HepG2 (cell line): ENCODE results near the gene NPAS2. TPM values are rescaled to one million over a fixed set of nuclear protein-coding genes. Genes with fewer than 3 reads are reported as not detected.

ENCODE experiments used
- CBX5 ChIP-seq: sonication (generic); formaldehyde crosslinking; IDR thresholded peaks from 2 replicates; pipeline ENCODE4 v1.4.0; 2020; ENCODE audit warnings: missing genetic modification reagents, borderline replicate concordance
- HOMEZ ChIP-seq: IDR thresholded peaks from 2 replicates; pipeline ENCODE4 v1.6.1; 2016; ENCODE audit warnings: low read depth
- LCORL ChIP-seq, 2 experiments: fragments of 450-650 bp in 1 of 2; sonication (generic) in 1 of 2; formaldehyde crosslinking in 1 of 2; IDR thresholded peaks; 2 replicates each; pipeline versions ENCODE4 v1.5.0 to v1.6.1; 2017 to 2020; ENCODE audit warnings: antibody characterized with exemption in 1 of 2, missing genetic modification reagents in 1 of 2
- RARA ChIP-seq: IDR thresholded peaks from 2 replicates; pipeline ENCODE4 v1.6.1; 2016; ENCODE audit warnings: missing genetic modification reagents, missing compliant biosample characterization
- SOX13 ChIP-seq, 3 experiments: fragments of 450-650 bp in 1 of 3; sonication (generic) in 1 of 3; formaldehyde crosslinking in 1 of 3; IDR thresholded peaks in 2 of 3; conservative IDR thresholded peaks in 1 of 3; 2 replicates each; pipeline versions ENCODE4 v1.5.0 to v1.6.1; 2016 to 2020; ENCODE audit warnings: antibody characterized with exemption in 1 of 3, mild to moderate bottlenecking in 1 of 3, missing compliant biosample characterization in 1 of 3, missing genetic modification reagents in 1 of 3, moderate library complexity in 1 of 3
- TEF ChIP-seq: sonication (generic); formaldehyde crosslinking; IDR thresholded peaks from 2 replicates; pipeline ENCODE4 v1.5.0; 2020; ENCODE audit warnings: missing genetic modification reagents
- WIZ ChIP-seq: sonication (generic); formaldehyde crosslinking; IDR thresholded peaks from 2 replicates; pipeline ENCODE4 v1.5.1; 2020; ENCODE audit warnings: mild to moderate bottlenecking, missing genetic modification reagents
- ZNF264 ChIP-seq: sonication (generic); formaldehyde crosslinking; IDR thresholded peaks from 2 replicates; pipeline ENCODE4 v1.4.0; 2020; ENCODE audit warnings: missing genetic modification reagents
- ZNF790 ChIP-seq: sonication (generic); formaldehyde crosslinking; IDR thresholded peaks from 2 replicates; pipeline ENCODE4 v1.8.0; 2022; ENCODE audit warnings: missing genetic modification reagents, mild to moderate bottlenecking, borderline replicate concordance
- ZNF839 ChIP-seq: sonication (generic); formaldehyde crosslinking; IDR thresholded peaks from 2 replicates; pipeline ENCODE4 v1.4.0; 2020; ENCODE audit warnings: missing genetic modification reagents, mild to moderate bottlenecking, borderline replicate concordance
- polyA plus RNA-seq, 8 experiments: library from polyadenylated mRNA; depleted of rRNA in 3 of 8; stranded (reverse) in 7 of 8; unstranded in 1 of 8; fragments of >200 nt; fragmentation: Illumina TruSeq in 4 of 8; extraction: Trizol in 4 of 8; gene quantifications; 2 replicates each; pipeline versions ENCODE4 v1.2.1 to v1.2.3, GENCODE V29; 2011 to 2016; ENCODE audit warnings: low read depth in 4 of 8, missing spikeins in 1 of 8, mixed read lengths in 1 of 8; ENCODE audit not compliant: insufficient read depth in 1 of 8
- total RNA-seq, 5 experiments: library from RNA; depleted of rRNA; stranded (reverse); fragments of >200 nt; fragmentation: Illumina TruSeq; extraction: Trizol; gene quantifications; 2 replicates each; pipeline ENCODE4 v1.2.3, GENCODE V29; 2016; ENCODE audit warnings: low read depth in 1 of 5

The NPAS2 gene
- total and polyA plus RNA-seq, 2 of the 13 experiments (the other 11 are each of a cell fraction or from before 2014, with no cell fraction given) = 14.8 to 37.5 TPM

GRCh38 chr2:100894105-100894795, 74.3 kb downstream of the NPAS2 start (continued):
- TF ChIP-seq RARA (CRISPR knock-in tag) (peak; percentile 40; the same call in 1 of the 2 replicates), CBX5 (CRISPR knock-in tag) (no peak), SOX13 (IDR thresholded peaks at IDR 0.05) (no peak), SOX13 (CRISPR knock-in tag; conservative IDR thresholded peaks at IDR 0.05 in 1 of 2, IDR thresholded peaks at IDR 0.05 in 1 of 2) (peak in 1 of 2 experiments; percentile 65; a peak in 2 of 4 replicates), LCORL (IDR thresholded peaks at IDR 0.05) (no peak), LCORL (CRISPR knock-in tag; IDR thresholded peaks at IDR 0.05) (0 out of 2 replicates have a peak, but pooled peaks have one; percentile 9), ZNF790 (peak; percentile 45; the same call in 1 of the 2 replicates), WIZ (CRISPR knock-in tag) (no peak), ZNF264 (CRISPR knock-in tag) (0 out of 2 replicates have a peak, but pooled peaks have one; percentile 45), HOMEZ (CRISPR knock-in tag) (peak; percentile 7; the same call in 1 of the 2 replicates), TEF (CRISPR knock-in tag) (no peak), ZNF839 (CRISPR knock-in tag) (no peak)
